GM12878 (cell line): Measurements from ENCODE around the gene FGF12. TPM values are rescaled to one million over a fixed set of nuclear protein-coding genes. Genes with fewer than 3 reads are reported as not detected.

Experiments
- ATAC-seq: fragments of 200-7000 bp; cut with Tn5 transposase; 3 replicates; pipeline ENCODE4 v1.9.1; 2020; ENCODE audit warnings: mild to moderate bottlenecking, moderate library complexity
- BruUV-seq: library from RNA; stranded (reverse); fragments of 400-500 nt; replicated peaks from 2 replicates; lab custom pipeline; 2021; lab: Mats Ljungman, UMichigan
- CTCF ChIA-PET: fragments of 300-600 bp; sonication (Branson Sonifier 250); formaldehyde crosslinking; extraction: SDS; loops from one replicate; lab custom pipeline; 2021; ENCODE audit warnings: inconsistent platforms; lab: Yijun Ruan, JAX
- POLR2A ChIA-PET: fragments of 350-600 bp; formaldehyde crosslinking; extraction: SDS; loops from one replicate; lab custom pipeline; 2021; ENCODE audit warnings: inconsistent platforms; lab: Charles Lee
- RAD21 ChIA-PET: fragments of 300-600 bp; sonication (Branson Sonifier 250); formaldehyde crosslinking; loops from one replicate; lab custom pipeline; 2023; ENCODE audit warnings: antibody characterized with exemption; ENCODE audit not compliant: unreplicated experiment; lab: Charles Lee
- SMC1A ChIA-PET: fragments of 300-600 bp; sonication (Branson Sonifier 250); formaldehyde crosslinking; loops from one replicate; lab custom pipeline; 2023; ENCODE audit not compliant: unreplicated experiment, uncharacterized antibody; lab: Charles Lee
- DNase-seq: peaks from one replicate; pipeline ENCODE4 v3.0.0-alpha.2; 2011; ENCODE audit warnings: low read depth, low spot score
- FAIRE-seq: peaks from 3 replicates; lab custom pipeline; 2011; peaks lifted over from hg19 to GRCh38; lab: Jason Lieb, UNC
- H2AFZ ChIP-seq: 2 replicates; pipeline ENCODE4 v1.6.0; 2011; ENCODE audit warnings: low read depth, low read length, control low read depth; ENCODE audit not compliant: control insufficient read depth
- H3K27ac ChIP-seq: 2 replicates; pipeline ENCODE4 v1.5.1; 2011; ENCODE audit warnings: control low read depth; ENCODE audit not compliant: control insufficient read depth, insufficient read depth
- H3K27me3 ChIP-seq, 2 experiments: replicated peaks in 1 of 2; 2 replicates each; pipeline versions ENCODE4 v1.6.0 to v1.6.1; 2011; ENCODE audit warnings: low read length in 1 of 2; ENCODE audit not compliant: control insufficient read depth in 2 of 2, insufficient read depth in 2 of 2
- H3K36me3 ChIP-seq, 2 experiments: 2 replicates each; pipeline ENCODE4 v1.5.1; 2011; ENCODE audit warnings: low read length in 1 of 2; ENCODE audit not compliant: control insufficient read depth in 2 of 2, insufficient read depth in 2 of 2
- H3K4me1 ChIP-seq: 2 replicates; pipeline ENCODE4 v1.6.1; 2011; ENCODE audit warnings: mild to moderate bottlenecking, low read length, moderate library complexity, mixed read lengths; ENCODE audit not compliant: control insufficient read depth, insufficient read depth
- H3K4me2 ChIP-seq: 2 replicates; pipeline ENCODE4 v1.6.0; 2011; ENCODE audit warnings: control low read depth; ENCODE audit not compliant: control insufficient read depth, insufficient read depth
- H3K4me3 ChIP-seq: fragments of 200-600 bp; sonication (generic); 2 replicates; pipeline ENCODE4 v1.5.1; 2016
- H3K79me2 ChIP-seq: 2 replicates; pipeline ENCODE4 v1.6.0; 2011; ENCODE audit warnings: low read length; ENCODE audit not compliant: control insufficient read depth, insufficient read depth
- H3K9ac ChIP-seq: 2 replicates; pipeline ENCODE4 v1.8.0; 2011; ENCODE audit warnings: low read length, control low read depth, mixed read lengths; ENCODE audit not compliant: control insufficient read depth, insufficient read depth
- H3K9me3 ChIP-seq: replicated peaks from 3 replicates; pipeline ENCODE4 v1.5.1; 2011; ENCODE audit warnings: mild to moderate bottlenecking, low read length; ENCODE audit not compliant: control insufficient read depth, insufficient read depth
- H4K20me1 ChIP-seq: 2 replicates; pipeline ENCODE4 v1.6.0; 2011; ENCODE audit not compliant: control insufficient read depth, insufficient read depth
- BCL3 ChIP-seq: IDR thresholded peaks from 2 replicates; pipeline ENCODE4 v1.6.1; 2011; ENCODE audit warnings: borderline replicate concordance, low read depth, mild to moderate bottlenecking, moderate library complexity, low read length; ENCODE audit not compliant: insufficient read depth, poor library complexity, severe bottlenecking
- HDAC6 ChIP-seq: fragments of 200-600 bp; sonication (generic); IDR thresholded peaks from one replicate; pipeline ENCODE4 v1.8.0; 2017; ENCODE audit warnings: antibody characterized with exemption; ENCODE audit not compliant: unreplicated experiment
- MXI1 ChIP-seq: fragments of 150-350 bp; IDR thresholded peaks from 2 replicates; pipeline ENCODE4 v1.6.1; 2011; ENCODE audit warnings: low read depth, mild to moderate bottlenecking, inconsistent platforms, low read length, improper control_type of control experiment
- WRNIP1 ChIP-seq: IDR thresholded peaks from 2 replicates; pipeline ENCODE4 v1.6.1; 2011; ENCODE audit warnings: low read depth, low read length, improper control_type of control experiment, borderline replicate concordance
- YBX1 ChIP-seq: fragments of 450-650 bp; IDR thresholded peaks from 2 replicates; pipeline ENCODE4 v1.6.1; 2016; ENCODE audit warnings: antibody characterized with exemption
- YY1 ChIP-seq: IDR thresholded peaks from 2 replicates; pipeline ENCODE4 v1.6.1; 2011; ENCODE audit warnings: low read depth, mild to moderate bottlenecking, low read length
- ZZZ3 ChIP-seq: IDR thresholded peaks from 2 replicates; pipeline ENCODE4 v1.6.1; 2011; ENCODE audit warnings: low read depth; ENCODE audit not compliant: control insufficient read depth, insufficient read length
- WGBS: methylation state at CpG from one replicate; pipeline ENCODE4 v1.1.6; 2016; ENCODE audit warnings: low lambda C conversion rate; ENCODE audit not compliant: insufficient replicate concordance, insufficient coverage; ENCODE audit errors: missing lambda C conversion rate; 5-methylcytosine and 5-hydroxymethylcytosine counted together
- in situ Hi-C: fragments of 300-500 bp; cut with MboI; formaldehyde crosslinking; loops from 9 replicates; pipeline ENCODE4 v1.14.3; 2018; ENCODE audit warnings: mixed read lengths
- intact Hi-C: fragments of 100-400 bp; cut with micrococcal nuclease; formaldehyde crosslinking; loops from one replicate; pipeline ENCODE4 v1.14.2; 2022; ENCODE audit not compliant: unreplicated experiment
- polyA plus RNA-seq, 11 experiments: library from polyadenylated mRNA; depleted of rRNA in 4 of 11; unstranded in 6 of 11; stranded (reverse) in 5 of 11; fragments of >200 nt; fragmentation: Nextera tagmentation in 4 of 11; fragmentation: Illumina TruSeq in 1 of 11; extraction: Ambion mirVana in 4 of 11; extraction: Trizol in 1 of 11; gene quantifications; 1 replicate in 1 of 11; 2 replicates in 10 of 11; pipeline versions ENCODE4 v1.2.1 to v1.2.3, GENCODE V29; 2011 to 2016; ENCODE audit warnings: inconsistent platforms in 2 of 11, missing spikeins in 2 of 11, low read depth in 1 of 11
- total RNA-seq, 4 experiments: library from RNA; depleted of rRNA in 3 of 4; stranded (reverse); fragments of >200 nt in 3 of 4; fragmentation: Illumina TruSeq in 1 of 4; extraction: Trizol in 1 of 4; gene quantifications; 2 replicates each; pipeline versions ENCODE4 v1.2.1 to v1.2.3, GENCODE V29; 2013 to 2021

The FGF12 gene
- total and polyA plus RNA-seq, 10 of the 15 experiments (the other 5 are each of a cell fraction or from before 2014, with no cell fraction given) = 0.03 to 0.43 (median 0.13) TPM; not detected in 7

- TF ChIP-seq HDAC6 (no peak), BCL3 (no peak), WRNIP1 (no peak)
These were observed 327.6 kb downstream of the FGF12 start (continued) for GRCh38 chr3:192399767-192400166.

- no peak for ATAC-seq
- no peak overlapping the region for H3K4me2 ChIP-seq
- no peak overlapping the region for H2AFZ ChIP-seq
- intact Hi-C loops = no loop called here
- ChIA-PET SMC1A (interaction anchor here (1.6 kb wide), 1 partner anchor 26 kb away, joined by 6 read pairs; no protein-coding TSS in a partner anchor), CTCF (no interaction called here), POLR2A (no interaction called here), RAD21 (no interaction called here)
- H3K79me2 ChIP-seq = no peaks in the 10 kb centered on the region
- no peak overlapping the region for H3K27ac ChIP-seq
- no peak overlapping the region for H3K4me3 ChIP-seq
- no TSS peak for BruUV-seq
- TF ChIP-seq YY1 (no peak), YBX1 (no peak), ZZZ3 (no peak), MXI1 (no peak)
- 59% methylated on average over 3 of the region's 3 CpGs for WGBS
- no peak for DNase-seq
- H4K20me1 ChIP-seq = no peaks in the 10 kb centered on the region
- H3K4me1 ChIP-seq = no peaks in the 10 kb centered on the region
- H3K36me3 ChIP-seq = no peaks in the 10 kb centered on the region
- FAIRE-seq = no peak
- no peaks in the 10 kb centered on the region for H3K9me3 ChIP-seq
- in situ Hi-C loops = no loop called here
- H3K9ac ChIP-seq = no peak overlapping the region
- H3K27me3 ChIP-seq = no peaks in the 10 kb centered on the region; a peak in 1 of 4 replicates
These were observed 330.3 kb downstream of the FGF12 start for GRCh38 chr3:192397012-192397411.
